Muscle layer of duodenum (tissue), 2 donors: ENCODE data around the gene SSC5D.
"Not testable (repeated sequence)": the region's sequence is repeated elsewhere in the genome, so short reads cannot be mapped to it uniquely, and the experiment has no call there.

Source experiments
- H3K27ac ChIP-seq: one replicate; pipeline ENCODE4 v1.7.0; 2013; ENCODE audit warnings: mild to moderate bottlenecking, low read length
- H3K27me3 ChIP-seq: one replicate; pipeline ENCODE4 v1.7.0; 2013; ENCODE audit warnings: low read depth, mild to moderate bottlenecking, control low read depth, low read length
- H3K36me3 ChIP-seq, 2 donors: one replicate each; pipeline ENCODE4 v1.7.0; 2013; ENCODE audit warnings: low read length in 2 of 2, control low read depth in 1 of 2, mild to moderate bottlenecking in 1 of 2; ENCODE audit not compliant: insufficient read depth in 2 of 2, control insufficient read depth in 1 of 2
- H3K4me1 ChIP-seq, 2 donors: one replicate each; pipeline ENCODE4 v1.7.0; 2013; ENCODE audit warnings: low read length in 2 of 2, mild to moderate bottlenecking in 2 of 2, control low read depth in 1 of 2, moderate library complexity in 1 of 2; ENCODE audit not compliant: insufficient read depth in 2 of 2, control insufficient read depth in 1 of 2
- H3K4me3 ChIP-seq, 2 donors: one replicate each; pipeline ENCODE4 v1.7.0; 2013; ENCODE audit warnings: low read length in 2 of 2, low read depth in 1 of 2, mild to moderate bottlenecking in 1 of 2
- H3K9me3 ChIP-seq, 2 donors: one replicate each; pipeline ENCODE4 v1.7.0; 2013; ENCODE audit warnings: low read length in 2 of 2, control low read depth in 1 of 2, mild to moderate bottlenecking in 1 of 2; ENCODE audit not compliant: control insufficient read depth in 1 of 2
- donor health status: healthy.

SSC5D gene

DNA sequence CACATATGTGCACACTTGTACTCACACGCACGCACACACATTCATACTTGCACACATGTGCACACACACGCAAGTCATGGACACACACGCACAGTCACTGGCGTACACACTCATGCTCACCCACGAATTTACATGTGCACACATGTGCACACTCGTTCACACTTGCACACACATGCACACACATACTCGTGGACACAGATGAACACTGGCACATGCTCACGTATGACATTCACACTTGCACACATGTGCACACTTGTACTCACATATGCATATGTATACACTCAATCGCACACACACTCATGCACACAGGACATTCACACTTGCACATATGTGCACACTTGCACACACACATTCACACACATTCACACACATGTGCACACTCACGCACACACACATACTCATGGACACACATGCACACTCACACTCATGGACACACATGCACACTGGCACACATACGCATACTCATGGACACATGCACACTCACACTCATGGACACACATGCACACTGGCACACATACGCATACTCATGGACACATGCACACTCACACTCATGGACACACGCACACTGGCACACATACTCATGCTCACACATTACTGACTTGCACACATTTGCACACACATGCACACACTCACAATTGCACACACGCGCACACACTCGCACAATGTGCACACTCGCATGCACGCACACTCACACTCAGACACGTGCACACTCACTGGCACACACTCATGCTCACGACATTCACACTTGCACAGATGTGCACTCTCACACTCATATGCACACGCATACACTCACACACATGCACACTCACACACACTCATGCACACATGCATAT, 39.2 kb downstream of the SSC5D start:
- H3K36me3 ChIP-seq = no peaks in the 10 kb centered on the region
- H3K27ac ChIP-seq = no peak overlapping the region
- H3K27me3 ChIP-seq = peaks cover 6% of the 10 kb centered on the region
- no peaks in the 10 kb centered on the region for H3K9me3 ChIP-seq
- H3K4me3 ChIP-seq = no peak overlapping the region
- peaks cover 5 to 15% of the 10 kb centered on the region in 2 donors for H3K4me1 ChIP-seq

GRCh38 chr19:55528030-55528803, 40.0 kb downstream of the SSC5D start:
- Histone ChIP-seq H3K36me3 (no peaks in the 10 kb centered on the region), H3K27ac (no peak overlapping the region), H3K4me1 (peaks cover 5 to 15% of the 10 kb centered on the region in 2 donors), H3K4me3 (no peak overlapping the region), H3K9me3 (no peaks in the 10 kb centered on the region), H3K27me3 (peaks cover 6% of the 10 kb centered on the region)

GRCh38 chr19:55529636-55530234, 41.5 kb downstream of the SSC5D start:
- peaks cover 6% of the 10 kb centered on the region for H3K27me3 ChIP-seq
- H3K36me3 ChIP-seq = no peaks in the 10 kb centered on the region
- peaks cover 5 to 15% of the 10 kb centered on the region in 2 donors for H3K4me1 ChIP-seq
- H3K4me3 ChIP-seq = no peak overlapping the region
- no peak overlapping the region for H3K27ac ChIP-seq
- H3K9me3 ChIP-seq = no peaks in the 10 kb centered on the region

DNA sequence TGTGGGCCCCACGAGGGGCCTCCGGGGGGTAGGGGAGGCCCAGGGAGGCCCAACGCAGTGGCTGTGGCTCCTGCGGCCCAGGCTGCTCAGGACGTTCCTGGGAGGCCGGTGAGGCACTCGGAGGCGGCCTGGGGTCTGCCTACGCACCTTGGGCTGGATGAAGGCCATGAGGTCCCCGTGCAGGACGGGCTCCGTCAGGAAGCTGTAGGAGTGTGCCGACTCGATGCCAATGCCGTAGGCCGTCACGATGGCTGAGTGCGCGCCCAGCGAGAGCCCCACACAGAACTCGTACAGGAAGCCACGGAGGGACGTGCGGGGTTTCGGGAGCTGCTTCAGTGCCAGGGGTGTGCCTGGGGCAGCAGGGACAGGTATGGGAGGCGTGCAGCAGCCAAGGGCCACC, 42.8 kb downstream of the SSC5D start:
- Histone ChIP-seq H3K27ac (no peak overlapping the region), H3K9me3 (no peaks in the 10 kb centered on the region), H3K36me3 (no peaks in the 10 kb centered on the region), H3K4me3 (no peak overlapping the region), H3K4me1 (peaks cover 5 to 14% of the 10 kb centered on the region in 2 donors), H3K27me3 (peaks cover 6% of the 10 kb centered on the region)

DNA sequence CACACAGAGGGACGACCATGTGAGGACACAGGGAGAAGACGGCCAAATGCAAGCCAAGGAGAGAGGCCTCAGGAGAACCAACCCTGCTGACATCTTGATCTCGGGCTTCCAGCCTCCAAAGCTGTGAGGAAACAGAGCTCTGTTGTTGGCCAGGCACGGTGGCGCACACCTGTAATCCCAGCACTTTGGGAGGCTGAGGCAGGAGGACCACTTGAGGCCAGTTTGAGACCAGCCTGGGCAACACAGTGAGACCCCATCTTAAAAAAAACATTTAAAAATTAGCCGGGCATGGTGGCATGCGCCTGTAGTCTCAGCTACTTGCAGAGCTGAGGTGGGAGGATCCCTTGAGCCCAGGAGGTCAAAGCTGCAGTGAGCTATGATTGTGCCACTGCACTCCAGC, 46.0 kb downstream of the SSC5D start:
- not testable (repeated sequence) for H3K27ac ChIP-seq, H3K4me1 ChIP-seq, H3K4me3 ChIP-seq, H3K36me3 ChIP-seq, H3K9me3 ChIP-seq, H3K27me3 ChIP-seq

DNA sequence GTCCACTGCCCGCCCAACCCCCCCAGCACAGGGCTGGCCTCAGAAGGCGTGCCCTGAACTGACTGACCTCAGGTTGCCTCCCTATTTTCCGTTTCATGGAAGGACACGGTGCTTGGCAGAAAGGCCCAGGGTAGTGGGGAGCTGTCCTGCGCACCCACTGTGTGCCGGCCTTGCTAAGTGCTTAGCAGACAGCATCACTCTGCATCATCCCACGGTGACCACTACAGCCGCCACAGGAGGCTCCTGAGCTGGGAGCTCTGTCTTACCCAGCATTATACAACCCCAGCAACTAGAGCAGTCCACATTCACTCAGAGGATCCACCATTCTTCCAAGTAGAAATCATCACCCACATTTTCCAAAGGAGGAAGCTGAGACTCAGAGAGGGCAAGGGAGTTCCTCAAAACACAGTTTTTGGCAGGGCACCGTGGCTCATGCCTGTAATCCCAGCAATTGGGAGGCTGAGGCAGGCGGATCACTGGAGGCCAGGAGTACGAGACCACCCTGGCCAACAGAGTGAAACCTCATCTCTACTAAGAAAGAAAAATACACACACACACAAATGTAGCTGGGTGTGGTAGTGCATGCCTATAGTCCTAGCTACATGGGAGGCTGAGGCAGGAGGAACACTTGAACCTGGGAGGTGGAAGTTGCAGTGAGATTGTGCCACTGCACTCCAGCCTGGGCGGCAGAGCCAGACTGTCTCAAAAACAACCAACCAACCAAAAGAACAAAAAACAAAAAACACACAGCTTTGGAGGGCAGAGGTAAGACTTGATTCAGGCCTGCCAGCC, 47.1 kb downstream of the SSC5D start:
- Histone ChIP-seq H3K4me3 (no peak overlapping the region), H3K27me3 (no peaks in the 10 kb centered on the region), H3K9me3 (no peaks in the 10 kb centered on the region), H3K36me3 (no peaks in the 10 kb centered on the region), H3K4me1 (no peaks in the 10 kb centered on the region), H3K27ac (no peak overlapping the region)

DNA sequence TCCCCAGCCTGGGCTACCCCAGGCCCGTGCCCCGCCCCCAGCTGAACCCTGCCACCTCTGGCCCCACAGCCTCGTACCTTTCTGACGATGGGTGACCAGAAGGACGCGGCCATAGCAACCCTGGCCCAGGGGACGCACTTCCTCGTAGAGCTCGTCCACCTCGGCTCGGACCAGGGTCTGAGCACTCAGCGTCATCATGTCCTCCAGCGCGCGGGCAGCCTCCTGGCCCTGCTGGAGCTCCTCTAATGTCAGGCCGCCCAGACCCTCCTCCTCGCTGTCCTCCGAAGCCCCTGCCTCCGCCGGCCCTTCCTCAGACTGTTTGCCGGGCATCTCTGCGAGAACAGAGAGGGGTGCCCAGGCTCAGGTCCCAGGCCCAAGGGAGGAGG, 47.7 kb downstream of the SSC5D start:
- Histone ChIP-seq H3K27me3 (no peaks in the 10 kb centered on the region), H3K27ac (no peak overlapping the region), H3K4me1 (no peaks in the 10 kb centered on the region), H3K4me3 (no peak overlapping the region), H3K36me3 (no peaks in the 10 kb centered on the region), H3K9me3 (no peaks in the 10 kb centered on the region)

GRCh38 chr19:55536366-55536765, 48.1 kb downstream of the SSC5D start:
- no peak overlapping the region for H3K27ac ChIP-seq
- no peaks in the 10 kb centered on the region for H3K9me3 ChIP-seq
- no peaks in the 10 kb centered on the region for H3K36me3 ChIP-seq
- H3K4me3 ChIP-seq = no peak overlapping the region
- H3K27me3 ChIP-seq = no peaks in the 10 kb centered on the region
- no peaks in the 10 kb centered on the region for H3K4me1 ChIP-seq

DNA sequence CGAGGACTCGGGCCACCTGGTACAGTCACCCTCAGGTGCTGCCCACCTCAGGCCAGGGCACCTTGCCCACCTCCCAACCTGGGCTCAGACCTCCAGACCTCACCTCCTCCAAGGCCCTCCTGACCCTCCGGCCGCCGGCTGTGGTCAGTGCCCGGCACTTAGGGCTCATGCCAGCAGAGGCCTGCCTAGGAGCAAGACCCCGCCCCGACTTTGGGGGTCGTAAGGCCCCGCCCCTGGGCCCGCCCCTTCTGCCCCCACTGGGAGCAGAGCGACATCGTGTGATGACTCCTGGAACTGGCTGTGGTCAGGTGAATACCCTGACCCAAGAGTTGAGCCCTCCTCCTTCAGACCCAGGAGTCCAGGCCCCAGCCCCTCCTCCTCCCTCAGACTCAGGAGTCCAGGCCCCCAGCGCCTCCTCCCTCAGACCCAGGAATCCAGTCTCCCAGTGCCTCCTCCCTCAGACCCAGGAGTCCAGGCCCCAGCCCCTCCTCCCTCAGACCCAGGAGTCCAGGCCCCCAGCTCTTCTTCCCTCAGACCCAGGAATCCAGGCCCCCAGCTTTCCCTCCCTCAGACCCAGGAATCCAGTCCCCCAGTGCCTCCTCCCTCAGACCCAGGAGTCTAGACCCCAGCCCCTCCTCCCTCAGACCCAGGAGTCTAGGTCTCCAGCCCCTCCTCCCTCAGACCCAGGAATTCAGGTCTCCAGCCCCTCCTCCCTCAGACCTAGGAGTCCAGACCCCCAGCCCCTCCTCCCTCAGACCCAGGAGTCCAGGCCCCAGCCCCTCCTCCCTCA, 48.9 kb downstream of the SSC5D start, which contains the start of gene SBK2:
Gene SBK2 (minus strand): TSS at position 183 of the 790 bp plus-strand sequence. CDS start 839 bp downstream, outside the sequence.
- no peak within 1 kb of the TSS for H3K27ac ChIP-seq
- H3K27me3 ChIP-seq = no peaks in the 10 kb centered on the region
- no peaks in the 10 kb centered on the region for H3K4me1 ChIP-seq
- H3K36me3 ChIP-seq = no peaks in the 10 kb centered on the region
- H3K4me3 ChIP-seq = no peak within 1 kb of the TSS
- no peaks in the 10 kb centered on the region for H3K9me3 ChIP-seq

DNA sequence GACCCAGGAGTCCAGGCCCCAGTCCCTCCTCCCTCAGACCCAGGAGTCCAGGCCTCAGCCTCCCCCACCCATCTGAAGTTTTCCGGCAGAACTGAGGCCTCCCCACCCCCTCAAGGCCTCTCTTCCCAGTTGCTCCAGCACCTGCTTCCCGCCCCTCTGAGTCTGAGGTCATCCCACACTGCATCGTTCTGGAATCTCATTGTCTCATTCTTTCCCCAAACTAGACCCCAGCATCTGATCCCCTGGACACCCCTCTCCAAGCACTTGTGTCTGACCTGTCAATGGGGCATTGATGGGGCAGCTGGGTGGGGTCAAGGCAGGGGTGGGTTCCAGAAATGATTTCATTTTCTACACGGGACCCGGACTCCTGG, 49.5 kb downstream of the SSC5D start:
- Histone ChIP-seq H3K36me3 (no peaks in the 10 kb centered on the region), H3K4me1 (no peaks in the 10 kb centered on the region), H3K27ac (no peak overlapping the region), H3K9me3 (no peaks in the 10 kb centered on the region), H3K27me3 (no peaks in the 10 kb centered on the region), H3K4me3 (no peak overlapping the region)
